Measurements from ENCODE around the gene MRPL58.

The MRPL58 gene

DNA sequence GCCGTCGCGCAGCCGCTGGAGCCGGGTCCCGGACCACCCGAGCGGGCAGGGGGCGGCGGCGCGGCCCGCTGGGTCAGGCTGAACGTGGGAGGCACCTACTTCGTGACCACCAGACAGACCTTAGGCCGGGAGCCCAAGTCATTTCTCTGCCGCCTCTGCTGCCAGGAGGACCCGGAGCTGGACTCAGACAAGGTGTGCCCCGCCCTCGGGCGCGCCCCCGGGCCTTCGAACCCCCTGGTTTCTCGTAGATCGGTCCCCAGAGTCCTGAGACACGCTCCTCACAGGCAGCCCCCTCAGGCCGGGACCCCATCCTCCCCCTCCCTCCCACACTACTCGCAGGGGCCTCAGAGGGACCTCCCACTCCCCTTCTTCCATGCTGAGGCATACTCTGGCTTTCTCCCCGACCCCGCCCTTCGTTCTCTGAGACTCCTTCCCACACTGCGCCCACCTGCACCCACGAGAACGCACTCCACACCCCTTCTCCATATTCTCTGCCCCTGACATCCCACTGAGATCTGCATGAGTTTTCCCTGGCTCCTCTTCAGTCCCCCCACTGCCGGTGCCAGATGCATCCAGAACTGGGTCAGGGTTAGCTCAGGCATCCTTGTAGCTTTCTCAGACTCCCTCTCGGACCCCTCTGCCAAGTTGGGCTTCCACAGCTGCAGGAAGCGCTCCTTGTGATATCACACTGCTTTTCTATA lies 35.1 kb downstream of the MRPL58 start:
- DNase-seq (ENCODE audit: low read depth): no peak

GRCh38 chr17:75048249-75048878 lies 35.9 kb downstream of the MRPL58 start:
- DNase-seq (ENCODE audit: low read depth): no peak

GRCh38 chr17:75049057-75049456 lies 36.6 kb downstream of the MRPL58 start:
- DNase-seq (ENCODE audit: low read depth): no peak

DNA sequence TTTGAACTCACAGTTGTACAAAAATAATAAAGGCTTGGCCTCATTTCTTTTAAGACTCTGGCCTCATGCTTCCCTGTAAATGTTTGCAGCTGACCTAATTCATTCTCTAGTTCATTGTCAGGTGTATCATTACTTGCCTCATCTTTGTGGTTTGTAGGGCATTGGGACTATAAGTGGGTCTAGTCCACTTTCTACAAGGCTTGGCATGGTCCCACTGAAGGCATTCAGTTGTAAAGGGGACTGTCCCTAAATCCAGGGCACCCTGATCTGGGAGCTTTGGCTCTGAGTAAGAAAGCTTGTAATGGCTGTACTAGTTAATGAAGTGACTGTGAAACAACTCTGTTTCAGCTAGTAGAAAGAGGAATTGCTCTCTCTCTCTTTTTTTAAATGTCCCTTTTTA lies 37.2 kb downstream of the MRPL58 start:
- DNase-seq (ENCODE audit: low read depth): no peak

DNA sequence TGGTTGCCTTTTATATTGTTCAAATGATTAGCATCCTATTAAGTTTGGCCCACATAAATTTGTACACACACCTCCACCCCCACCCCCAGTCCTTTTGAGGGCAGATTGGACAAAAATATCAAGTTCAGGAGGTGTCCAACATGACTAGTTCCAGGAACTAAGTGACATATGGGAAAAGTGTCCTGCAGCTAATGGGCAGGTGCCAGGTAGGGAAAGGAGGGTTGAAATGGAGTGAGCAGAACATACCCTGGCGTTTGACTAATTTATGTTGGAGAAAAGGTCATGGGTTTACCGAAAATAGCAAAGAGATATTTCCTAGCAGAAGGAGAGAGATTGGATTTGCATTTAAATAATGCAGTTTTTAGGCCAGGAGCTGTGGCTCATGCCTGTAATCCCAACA lies 39.5 kb downstream of the MRPL58 start:
- no peak for DNase-seq (ENCODE audit: low read depth)

- no peak for DNase-seq (ENCODE audit: low read depth)
These were observed 47.2 kb downstream of the MRPL58 start for GRCh38 chr17:75059369-75060345.

DNA sequence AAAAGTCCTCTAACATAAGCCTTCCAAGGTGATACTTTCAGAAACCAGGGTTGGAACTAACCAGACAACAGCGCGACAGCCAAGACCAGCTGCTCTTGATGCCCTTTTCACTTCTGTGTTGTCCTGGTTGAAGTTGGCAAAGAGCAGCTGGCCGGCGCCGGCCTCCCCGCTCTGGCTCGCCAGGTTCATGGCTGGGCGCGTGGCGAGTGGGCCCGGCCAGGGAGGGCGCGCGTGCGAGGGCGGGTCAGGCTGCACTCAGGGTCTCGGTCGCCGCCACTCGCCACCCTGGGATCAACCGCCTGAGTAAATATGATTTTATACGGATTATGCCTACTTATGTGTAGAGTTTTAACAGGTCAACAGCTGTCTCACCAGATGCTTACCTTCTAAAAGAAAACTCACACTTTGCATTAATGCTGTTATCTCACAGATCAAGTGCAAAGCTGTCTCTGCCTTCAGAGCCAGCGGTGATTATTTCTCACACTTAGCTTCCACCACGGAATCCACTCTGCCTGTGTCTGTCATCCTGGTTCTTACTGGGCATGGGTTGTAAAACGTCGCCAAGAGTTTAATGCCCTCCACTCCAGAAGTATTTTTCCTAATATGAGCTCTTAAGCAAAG lies 48.1 kb downstream of the MRPL58 start:
- DNase-seq (ENCODE audit: low read depth): no peak

- no peak for DNase-seq (ENCODE audit: low read depth)
These were observed 48.6 kb downstream of the MRPL58 start for GRCh38 chr17:75061055-75061438.

DNA sequence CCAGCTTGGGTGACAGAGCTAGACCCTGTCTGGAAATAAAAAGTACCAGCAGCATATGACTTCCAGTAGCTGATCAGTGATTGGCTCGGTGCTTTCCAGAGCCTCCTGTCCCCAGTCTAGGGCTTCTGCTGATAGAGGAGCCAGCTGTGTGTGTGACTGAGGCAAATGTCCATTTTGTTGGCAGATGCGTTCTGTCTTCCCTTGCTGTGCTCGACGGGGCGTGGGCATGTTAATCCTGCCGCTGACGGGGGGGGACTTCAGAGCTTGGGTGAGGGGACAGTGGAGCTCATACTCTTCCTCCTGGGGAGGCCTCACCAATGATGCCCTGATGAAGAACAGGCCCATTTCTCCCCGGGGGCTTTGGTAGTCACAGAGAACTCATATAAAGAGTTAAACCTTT lies 49.1 kb downstream of the MRPL58 start:
- no peak for DNase-seq (ENCODE audit: low read depth)

DNA sequence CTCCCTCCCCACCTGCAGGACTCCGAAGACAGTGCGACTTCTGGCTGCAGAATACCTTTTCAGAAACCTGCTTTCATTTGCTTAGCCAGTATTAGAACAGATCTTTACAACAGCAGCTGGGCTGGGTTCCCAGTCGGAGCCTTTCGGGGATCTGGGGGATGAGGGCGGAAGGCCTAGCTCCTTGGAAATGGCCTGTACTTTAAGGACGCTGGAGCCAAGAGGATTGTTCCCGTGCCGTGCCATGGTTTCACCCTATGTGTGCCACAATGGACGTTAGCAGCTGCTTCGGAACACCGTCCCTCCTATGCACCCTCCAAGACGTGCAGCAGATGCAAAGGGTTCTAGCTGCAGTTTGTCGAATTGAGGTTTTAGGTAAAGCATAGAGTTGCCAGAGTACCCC lies 50.7 kb downstream of the MRPL58 start:
- DNase-seq (ENCODE audit: low read depth): no peak

DNA sequence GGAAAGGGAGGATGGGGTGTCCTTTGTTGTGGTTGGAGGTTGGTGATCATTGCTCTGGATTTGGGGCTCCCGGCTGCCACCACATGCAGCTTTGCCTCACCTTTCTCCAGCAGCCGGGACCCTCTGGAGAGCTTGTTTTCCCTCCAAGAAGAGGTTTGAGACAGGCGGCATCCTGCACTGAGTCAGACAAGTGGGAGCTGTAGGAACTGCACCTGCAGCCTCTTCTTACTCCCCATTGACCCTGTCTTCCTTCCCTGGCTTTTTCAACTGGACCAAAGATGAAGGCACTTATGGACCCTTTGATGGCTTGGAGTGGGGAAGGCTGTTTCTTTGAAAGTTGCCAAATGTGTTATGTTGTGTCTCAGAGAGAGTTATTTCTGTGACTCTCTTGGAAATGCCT lies 51.2 kb downstream of the MRPL58 start:
- no peak for DNase-seq (ENCODE audit: low read depth)

DNA sequence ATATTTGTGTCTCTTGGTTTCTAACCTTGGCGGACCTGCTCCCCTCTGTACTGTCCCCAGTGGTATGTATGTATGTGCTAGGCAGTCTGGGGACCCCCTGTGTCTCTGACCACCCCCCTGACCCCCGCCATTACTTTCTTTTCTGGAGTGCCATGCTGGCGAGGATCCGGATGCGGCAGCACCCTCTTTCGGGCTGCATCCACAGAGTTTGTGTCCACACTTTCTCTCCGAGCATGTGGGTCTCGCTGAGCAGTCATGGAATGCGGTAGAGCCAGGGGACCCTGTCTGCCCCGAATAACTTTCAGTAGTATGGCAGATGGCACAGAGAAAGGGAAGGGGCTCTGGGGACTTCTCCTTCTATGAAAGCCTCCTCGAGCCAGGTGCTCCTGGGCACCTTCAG lies 51.6 kb downstream of the MRPL58 start:
- DNase-seq (ENCODE audit: low read depth): no peak

DNA sequence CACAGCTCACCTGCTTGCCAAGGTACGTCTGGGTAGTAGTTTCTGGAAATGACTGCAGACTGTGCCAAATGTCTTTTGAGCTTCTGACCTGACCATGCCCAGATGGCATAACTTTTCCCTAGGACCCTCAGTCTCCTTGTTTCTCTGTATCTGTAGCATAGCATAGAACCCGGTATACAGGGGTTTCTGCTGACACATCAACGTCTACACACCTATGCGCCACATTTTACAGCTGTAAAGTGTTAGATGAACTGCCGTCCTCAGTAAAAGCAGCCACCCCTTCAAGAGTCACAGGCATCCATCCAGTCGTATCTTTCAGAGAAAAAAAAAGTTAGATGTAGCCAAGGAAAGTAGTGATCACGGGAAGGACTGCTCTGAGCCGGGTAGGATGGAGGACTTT lies 52.0 kb downstream of the MRPL58 start:
- DNase-seq (ENCODE audit: low read depth): no peak

DNA sequence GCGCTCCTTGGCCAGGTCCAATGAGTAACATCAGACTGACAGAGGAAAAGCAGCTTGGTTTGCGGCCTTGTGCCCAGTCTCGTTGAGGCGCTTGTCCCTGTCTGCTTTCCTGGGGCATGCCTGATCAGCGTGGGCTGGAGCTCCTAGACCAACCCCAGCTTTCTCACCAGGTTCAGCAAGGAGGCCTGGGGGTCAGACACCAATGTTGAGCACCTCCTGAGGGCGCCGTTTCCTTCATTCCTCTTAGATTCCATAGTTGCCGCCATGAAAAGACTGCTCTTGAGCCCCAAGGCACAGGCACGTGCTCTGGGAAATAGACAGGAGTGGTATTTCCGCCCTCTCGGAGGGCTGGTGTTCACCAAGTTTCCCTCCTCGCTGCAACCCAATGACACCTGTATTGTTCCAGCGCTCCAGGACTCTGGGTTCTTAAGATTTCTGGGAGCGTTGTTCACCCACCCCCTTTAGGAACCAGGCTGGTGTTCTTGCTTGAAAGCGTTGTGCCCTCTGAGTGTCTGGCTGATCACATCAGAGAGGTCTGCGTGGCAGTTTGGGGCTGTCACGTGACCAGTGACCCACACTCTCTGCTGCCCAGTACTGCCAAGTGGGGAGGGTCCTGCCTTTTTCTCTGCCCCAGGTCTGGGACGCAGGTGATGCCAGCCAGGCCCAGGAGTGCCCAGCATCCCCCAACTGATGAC lies 52.5 kb downstream of the MRPL58 start:
- no peak for DNase-seq (ENCODE audit: low read depth)

GRCh38 chr17:75065562-75066151 lies 53.2 kb downstream of the MRPL58 start:
- no peak for DNase-seq (ENCODE audit: low read depth)

DNA sequence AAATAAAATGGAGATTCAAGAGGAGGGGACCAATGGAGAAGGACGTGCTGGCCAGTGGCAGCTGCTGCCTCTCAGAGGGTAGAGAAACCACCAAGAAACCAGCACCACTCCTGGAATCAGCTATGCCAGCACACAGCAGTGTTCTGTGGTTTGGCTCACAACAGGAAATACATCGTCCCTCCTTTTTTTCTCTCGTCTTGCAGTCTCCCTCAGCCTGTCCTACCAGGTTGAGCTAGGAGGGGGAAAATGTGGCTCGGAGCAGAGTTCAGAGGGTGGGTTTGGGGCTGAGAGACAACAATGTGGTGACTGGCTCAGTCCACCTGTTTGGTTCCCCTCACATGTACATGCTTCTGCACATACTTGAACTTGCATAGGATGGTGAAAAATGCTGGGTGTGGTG lies 55.4 kb downstream of the MRPL58 start:
- DNase-seq (ENCODE audit: low read depth): no peak

GRCh38 chr17:75068750-75069149 lies 56.3 kb downstream of the MRPL58 start:
- DNase-seq (ENCODE audit: low read depth): no peak

GRCh38 chr17:75069783-75070182 lies 57.3 kb downstream of the MRPL58 start:
- no peak for DNase-seq (ENCODE audit: low read depth)
